ENCODE data around the gene STRADA.

GRCh38 chr17:63680700-63681099, 60.9 kb downstream of the STRADA start:
- no peak for TF ChIP-seq CTCF (IDR thresholded peaks at IDR 0.05)
- TF ChIP-seq POLR2A (IDR thresholded peaks at IDR 0.05), result no peak
